Ramos (cell line): ENCODE results near the gene KISS1R.

Experiments used
- in situ Hi-C: fragments of 300-500 bp; cut with MboI; formaldehyde crosslinking; loops from one replicate; pipeline ENCODE4 v1.14.3; 2022; ENCODE audit warnings: low sequenced_read_pairs; ENCODE audit not compliant: unreplicated experiment

Gene KISS1R

GRCh38 chr19:964761-965694, 47.9 kb downstream of the KISS1R start:
- in situ Hi-C loops, result no loop called here

DNA sequence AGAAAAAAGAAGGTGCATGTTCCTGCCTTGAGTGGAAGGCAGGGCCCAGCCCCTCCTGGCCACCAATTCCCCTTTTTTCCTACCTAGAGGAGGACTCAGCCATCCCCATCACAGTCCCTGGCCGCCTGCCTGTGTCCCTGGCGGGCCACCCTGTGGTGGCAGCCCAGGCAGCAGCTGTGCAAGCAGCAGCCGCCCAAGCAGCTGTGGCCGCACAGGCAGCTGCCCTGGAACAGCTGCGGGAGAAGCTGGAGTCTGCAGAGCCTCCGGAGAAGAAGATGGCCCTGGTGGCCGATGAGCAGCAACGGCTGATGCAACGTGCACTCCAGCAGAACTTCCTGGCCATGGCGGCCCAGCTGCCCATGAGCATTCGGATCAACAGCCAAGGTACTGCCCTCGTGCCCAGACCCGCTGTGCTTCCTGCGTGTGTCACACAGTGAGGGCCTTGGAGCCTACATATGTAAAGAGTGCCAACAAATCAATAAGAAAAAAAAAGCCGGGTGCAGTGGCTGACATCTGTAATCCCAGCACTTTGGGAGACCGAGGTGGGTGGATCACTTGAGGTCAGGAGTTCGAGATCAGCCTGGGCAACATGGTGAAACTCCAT, 49.5 kb downstream of the KISS1R start:
- in situ Hi-C loops, result no loop called here
